GM18499 (cell line): ENCODE results near the gene RSL1D1.

ENCODE experiments used
- ATAC-seq: cut with Tn5 transposase; IDR thresholded peaks from one replicate; pipeline ENCODE4 v1.9.1; 2021; ENCODE audit warnings: moderate number of reproducible peaks; ENCODE audit not compliant: insufficient read depth, unreplicated experiment

The RSL1D1 gene

GRCh38 chr16:11851294-11852091 is at the start of gene RSL1D1:
TSS of gene RSL1D1 (minus strand) at chr16:11851542. CDS start at chr16:11851512, 30 bp downstream.
- ATAC-seq: peak; percentile 48

GRCh38 chr16:11901091-11901490 is 49.7 kb upstream of the RSL1D1 start:
- no peak for ATAC-seq

- no peak for ATAC-seq
These were observed 45.3 kb upstream of the RSL1D1 start for GRCh38 chr16:11896486-11897176.

GRCh38 chr16:11893571-11893970 is 42.2 kb upstream of the RSL1D1 start:
- no peak for ATAC-seq

GRCh38 chr16:11892761-11893160 is 41.4 kb upstream of the RSL1D1 start:
- ATAC-seq: no peak

GRCh38 chr16:11890231-11890965 is 39.1 kb upstream of the RSL1D1 start:
- ATAC-seq: no peak

- no peak for ATAC-seq
These were observed 35.5 kb upstream of the RSL1D1 start for GRCh38 chr16:11886881-11887280.

GRCh38 chr16:11884035-11884434 is 32.7 kb upstream of the RSL1D1 start:
- no peak for ATAC-seq

GRCh38 chr16:11880007-11880406 is 28.7 kb upstream of the RSL1D1 start:
- no peak for ATAC-seq

GRCh38 chr16:11877374-11877773 is 26.0 kb upstream of the RSL1D1 start:
- no peak for ATAC-seq

- no peak for ATAC-seq
These were observed 25.0 kb upstream of the RSL1D1 start for GRCh38 chr16:11876306-11876705.

GRCh38 chr16:11875721-11876120 is 24.4 kb upstream of the RSL1D1 start:
- no peak for ATAC-seq

GRCh38 chr16:11871193-11871592 is 19.9 kb upstream of the RSL1D1 start:
- ATAC-seq: no peak

GRCh38 chr16:11870399-11870798 is 19.1 kb upstream of the RSL1D1 start:
- ATAC-seq: no peak

- no peak for ATAC-seq
These were observed 18.2 kb upstream of the RSL1D1 start for GRCh38 chr16:11869353-11870228.

GRCh38 chr16:11868412-11868980 is 17.2 kb upstream of the RSL1D1 start:
- no peak for ATAC-seq

- ATAC-seq: no peak
These were observed 11.1 kb upstream of the RSL1D1 start for GRCh38 chr16:11862489-11862888.

GRCh38 chr16:11857161-11857560 is 5.8 kb upstream of the RSL1D1 start:
- no peak for ATAC-seq

- ATAC-seq: no peak
These were observed 909 bp upstream of the RSL1D1 start for GRCh38 chr16:11852092-11852809.
